ACHN (cell line): ENCODE measurements around the gene GNG14.
"Not testable (repeated sequence)": the region's sequence is repeated elsewhere in the genome, so short reads cannot be mapped to it uniquely, and the experiment has no call there.

Experiments used
- DNase-seq: peaks from one replicate; pipeline ENCODE4 v3.0.0-alpha.2; 2015
- in situ Hi-C: cut with HindIII; loops from 2 replicates; pipeline ENCODE4 v1.10.0; 2017; ENCODE audit warnings: low sequenced_read_pairs, low pct_ligation_motif_present, low pct_unique_long_range_greater_than_20kb

GNG14 gene

GRCh38 chr19:12715929-12716328 lies 28.1 kb downstream of the GNG14 start:
- in situ Hi-C loops, result no loop called here
- no peak for DNase-seq

- in situ Hi-C loops, result no loop called here
- DNase-seq, result no peak
These were observed 32.5 kb downstream of the GNG14 start for GRCh38 chr19:12720296-12720695.

DNA sequence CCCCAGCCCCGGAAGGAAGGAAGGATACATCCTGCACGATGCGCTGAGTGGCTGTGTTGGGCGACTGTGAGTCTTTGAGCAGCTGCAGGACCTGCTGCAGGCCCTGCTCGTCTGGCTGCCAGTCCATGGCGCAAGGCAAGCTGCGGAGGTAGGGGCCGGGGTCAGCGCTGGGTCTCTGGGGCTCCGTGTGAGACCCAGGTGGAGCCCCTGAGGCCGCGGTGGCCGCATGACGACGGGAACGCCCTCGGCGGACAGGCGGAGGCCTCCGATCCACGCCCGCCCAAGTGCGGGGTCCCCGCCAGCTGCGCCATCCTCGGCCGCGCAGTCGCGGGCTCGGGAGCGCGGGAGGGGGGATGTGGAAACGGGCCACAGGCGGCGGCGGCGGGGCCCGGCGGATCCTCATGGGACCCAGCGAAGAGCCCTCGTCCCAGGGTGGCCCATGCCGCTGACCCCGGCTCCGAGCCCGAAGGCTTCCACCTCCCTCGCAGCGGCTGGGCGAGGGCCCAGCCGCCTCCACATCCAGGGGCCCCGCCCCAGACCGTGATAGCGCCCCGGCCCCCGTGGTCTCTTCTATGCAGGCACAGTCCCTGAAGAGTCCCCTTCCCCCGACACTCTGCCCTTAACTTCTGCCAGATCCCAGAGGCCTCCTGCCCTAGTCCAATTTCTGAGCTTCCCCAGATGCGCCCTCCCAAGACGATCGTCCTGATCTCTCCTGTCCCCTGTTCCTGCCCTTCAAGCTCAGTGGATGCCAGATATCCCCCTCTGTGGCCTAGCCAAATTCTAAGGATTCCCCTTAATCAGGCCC lies 33.3 kb downstream of the GNG14 start:
- in situ Hi-C loops, result no loop called here
- DNase-seq, result no peak

- in situ Hi-C loops, result no loop called here
- peak; percentile 47 for DNase-seq
These were observed 34.1 kb downstream of the GNG14 start for GRCh38 chr19:12721656-12722565.

- peak; percentile 98 for DNase-seq
- in situ Hi-C loops, result no loop called here
These were observed 35.0 kb downstream of the GNG14 start for GRCh38 chr19:12722566-12723380.

- in situ Hi-C loops, result no loop called here
- peak; percentile 32 for DNase-seq
These were observed 35.5 kb downstream of the GNG14 start for GRCh38 chr19:12723381-12723640.

DNA sequence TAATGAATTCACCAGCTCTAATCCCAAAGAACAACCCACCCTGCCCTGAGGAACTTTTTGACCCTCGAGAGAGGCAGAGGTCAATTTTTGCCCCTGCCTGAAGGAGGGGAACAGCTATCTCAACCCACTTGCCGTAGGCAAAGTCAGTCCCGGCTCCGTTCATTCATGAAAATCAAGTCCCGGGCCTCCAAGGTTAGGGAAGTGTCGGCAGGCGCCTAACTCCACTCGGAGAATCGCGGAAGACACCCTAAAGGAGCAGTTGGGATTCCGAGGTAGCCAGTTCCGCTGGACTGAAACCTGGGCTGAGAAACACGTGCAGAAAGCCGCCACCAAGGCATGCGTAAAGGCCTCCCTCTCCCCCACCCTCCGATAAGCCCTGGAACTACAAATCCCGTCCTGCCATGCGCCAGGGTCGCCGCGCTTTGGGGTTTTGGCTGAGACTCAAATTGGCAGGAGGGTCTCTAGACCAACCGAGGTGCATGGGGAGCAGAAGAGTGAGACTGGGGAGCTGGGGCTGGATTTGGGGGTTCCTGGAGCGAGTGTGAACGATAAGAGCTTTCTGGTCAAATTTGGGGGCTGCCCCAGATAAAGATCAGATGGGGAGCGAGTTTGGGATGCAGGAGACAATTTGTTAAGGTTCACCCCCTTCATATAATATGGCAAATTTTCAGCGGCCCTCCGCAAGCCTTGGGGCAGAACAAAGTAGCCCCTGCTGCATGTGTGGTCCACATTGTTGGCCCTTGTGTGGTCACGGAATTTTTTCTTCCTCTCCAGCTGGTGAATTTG lies 36.0 kb downstream of the GNG14 start, which contains the start of gene TNPO2:
TSS of gene TNPO2 (minus strand) at position 292 of the 786 bp plus-strand sequence. CDS start 2,955 bp downstream, outside the sequence.
- in situ Hi-C loops, result no loop called here
- DNase-seq, result peak; percentile 67

GRCh38 chr19:12725612-12726011 lies 37.8 kb downstream of the GNG14 start:
- in situ Hi-C loops, DNase-seq: not testable (repeated sequence)

GRCh38 chr19:12726988-12727316 lies 39.2 kb downstream of the GNG14 start:
- in situ Hi-C loops, result no loop called here
- DNase-seq, result no peak

DNA sequence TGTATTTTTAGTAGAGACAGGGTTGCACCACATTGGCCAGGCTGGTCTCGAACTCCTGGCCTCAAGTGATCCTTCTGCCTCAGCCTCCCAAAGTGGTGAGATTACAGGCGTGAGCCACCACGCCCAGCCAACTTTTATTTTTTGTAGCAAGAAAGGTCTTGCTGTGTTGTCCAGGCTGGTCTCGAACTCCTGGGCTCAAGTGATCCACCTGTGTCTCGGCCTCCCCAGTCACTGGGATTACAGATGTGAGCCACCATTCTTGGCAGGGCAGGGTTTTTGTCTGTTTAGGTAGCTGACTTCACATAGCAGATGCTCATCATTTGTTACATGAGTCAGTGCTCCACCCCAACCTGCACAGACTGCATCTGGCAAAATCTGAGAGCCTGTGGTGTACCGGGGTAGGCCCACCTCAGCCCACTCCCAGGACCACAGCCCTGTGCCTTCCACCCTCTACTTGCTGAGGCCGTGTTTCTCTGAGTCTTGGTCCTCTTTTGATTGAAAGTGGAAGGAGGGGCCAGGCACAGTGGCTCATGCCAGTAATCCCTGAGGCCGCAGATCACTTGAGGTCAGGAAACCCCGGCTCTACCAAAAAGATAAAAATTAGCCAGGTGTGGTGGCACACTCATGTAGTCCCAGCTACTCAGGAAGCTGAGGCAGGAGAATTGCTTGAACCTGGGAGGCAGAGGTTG lies 40.1 kb downstream of the GNG14 start:
- DNase-seq, result no peak
- in situ Hi-C loops, result no loop called here

DNA sequence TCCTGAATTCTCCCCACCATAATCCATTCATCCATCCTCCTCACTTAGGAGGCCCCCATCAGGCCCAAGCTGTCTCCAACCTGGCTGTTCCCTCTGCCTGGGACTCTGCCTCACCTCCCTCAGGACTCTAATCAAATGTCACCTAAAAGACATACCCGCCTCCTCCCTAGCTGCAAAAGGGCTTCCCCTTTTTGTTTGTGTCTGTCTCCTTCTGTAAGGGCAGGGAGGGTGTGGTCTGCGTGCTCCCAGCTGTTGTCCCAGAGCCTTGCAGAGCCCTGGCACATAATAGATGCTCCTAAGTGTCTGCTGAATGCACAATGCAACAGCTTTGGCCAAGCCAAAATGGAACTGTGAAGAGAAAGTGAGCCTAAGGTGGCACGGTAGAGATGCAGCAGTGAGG lies 42.3 kb downstream of the GNG14 start:
- DNase-seq, result no peak
- in situ Hi-C loops, result no loop called here

DNA sequence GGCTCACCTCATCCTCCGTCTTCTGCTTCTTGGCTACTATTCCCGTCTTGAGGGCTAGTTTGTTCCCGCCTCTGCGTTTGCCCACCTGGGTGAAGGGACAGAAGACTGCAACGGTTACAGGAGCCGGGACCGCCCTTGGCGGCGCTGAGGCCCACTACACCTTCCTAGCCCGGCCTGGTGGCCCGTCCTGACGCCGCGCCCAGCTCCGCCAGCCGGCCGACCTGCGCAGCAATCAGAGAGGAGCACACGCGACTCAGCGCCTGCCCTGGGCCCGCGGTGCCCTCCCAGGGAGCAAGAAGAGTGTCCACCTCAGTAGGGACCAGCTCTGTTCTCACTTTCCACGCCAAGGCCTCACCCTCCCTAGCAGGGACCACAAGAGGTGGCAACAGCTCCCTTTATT lies 43.5 kb downstream of the GNG14 start:
- no peak for DNase-seq
- in situ Hi-C loops, result no loop called here

DNA sequence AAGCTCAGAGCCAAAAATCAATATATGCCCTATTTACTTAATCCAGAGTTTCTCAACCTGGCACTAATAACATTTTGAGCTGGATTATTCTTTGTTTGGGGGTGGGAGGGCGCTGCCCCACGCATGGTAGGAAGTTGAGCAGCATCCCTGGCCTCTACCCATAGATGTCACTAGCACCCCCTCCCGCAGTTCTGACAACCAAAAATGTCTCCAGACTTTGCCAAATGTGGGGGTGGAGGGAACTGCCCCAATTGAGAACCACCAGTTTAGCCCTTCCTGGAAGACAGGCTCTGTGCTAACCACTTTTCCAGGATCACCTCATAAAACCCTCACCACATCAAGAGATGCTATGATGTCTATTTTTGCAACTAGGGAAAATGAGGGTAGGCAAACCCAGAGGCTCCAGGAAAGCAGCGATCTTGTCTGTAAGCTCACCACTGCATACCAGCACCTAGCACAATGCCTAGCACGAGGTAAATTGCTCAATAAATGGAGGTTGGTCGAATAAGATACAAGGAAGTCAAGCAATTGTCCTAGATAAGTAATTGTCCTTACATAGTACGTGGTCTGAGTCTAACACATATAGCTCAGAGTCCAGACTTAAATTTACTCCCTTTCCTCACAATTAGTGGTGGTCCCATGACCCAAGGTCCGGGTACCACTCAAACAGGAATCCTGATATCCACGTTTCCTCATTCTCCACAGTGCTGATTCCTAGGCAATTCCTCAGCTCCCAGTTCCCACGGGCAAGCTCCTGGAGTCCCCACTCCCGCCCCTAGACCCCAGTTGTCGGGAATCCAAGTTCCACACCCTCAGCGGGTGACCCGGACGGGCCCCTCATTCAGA lies 45.8 kb downstream of the GNG14 start:
- in situ Hi-C loops, result no loop called here
- DNase-seq, result peak; percentile 34

DNA sequence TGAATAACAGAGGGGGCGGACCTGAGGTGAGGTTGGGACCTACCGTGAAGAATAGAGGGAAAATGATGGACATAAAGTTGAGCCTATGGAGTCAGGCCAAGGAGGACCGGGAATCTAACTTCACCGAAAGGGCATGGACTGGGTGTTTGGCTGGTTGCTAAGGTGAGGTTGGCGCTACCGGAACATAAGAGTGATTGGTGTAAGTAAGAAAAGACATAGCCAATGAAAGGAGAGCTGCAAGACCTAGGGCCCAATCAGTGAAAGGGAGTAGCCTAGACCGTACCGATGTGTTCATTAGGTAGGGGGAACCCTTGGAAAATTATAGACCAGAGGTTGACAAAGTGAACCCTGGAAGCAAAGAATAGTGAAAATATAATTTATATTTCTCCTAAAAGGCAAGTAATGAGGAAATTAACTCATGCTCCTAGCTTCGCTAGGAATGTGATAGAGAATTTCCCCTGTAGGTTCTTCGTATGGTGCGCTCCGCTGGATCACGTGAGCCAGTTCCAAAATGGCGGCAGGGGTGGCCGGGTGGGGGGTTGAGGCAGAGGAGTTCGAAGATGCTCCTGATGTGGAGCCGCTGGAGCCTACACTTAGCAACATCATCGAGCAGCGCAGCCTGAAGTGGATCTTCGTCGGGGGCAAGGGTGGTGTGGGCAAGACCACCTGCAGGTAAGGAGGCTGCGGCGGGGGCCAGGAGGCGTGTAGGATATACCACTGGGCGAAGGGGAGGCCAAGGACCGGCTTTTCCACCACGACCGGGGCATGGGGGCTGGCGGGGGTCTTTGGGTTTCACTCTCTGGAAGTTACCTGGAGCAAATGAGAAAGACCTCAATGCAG lies 49.4 kb downstream of the GNG14 start, which contains the start of gene GET3:
TSS of gene GET3 (plus strand) at position 503 of the 840 bp plus-strand sequence. CDS start at position 512, 9 bp downstream.
- peak; percentile 99 for DNase-seq
- in situ Hi-C loops, result no loop called here

GRCh38 chr19:12737835-12738351 lies 50.1 kb downstream of the GNG14 start:
- in situ Hi-C loops, result no loop called here
- no peak for DNase-seq
